K562 (cell line): ENCODE measurements around the gene KAT6B. TPM values are rescaled to one million over a fixed set of nuclear protein-coding genes. Genes with fewer than 3 reads are reported as not detected.

ENCODE experiments used
- ATAC-seq: fragments of 200-7000 bp; cut with Tn5 transposase; 3 replicates; pipeline ENCODE4 v1.9.1; 2020; ENCODE audit warnings: moderate library complexity
- BruUV-seq: library from RNA; stranded (reverse); fragments of 400-500 nt; replicated peaks from 2 replicates; lab custom pipeline; 2021; lab: Mats Ljungman, UMichigan
- CTCF ChIA-PET: fragments of 300-600 bp; formaldehyde crosslinking; extraction: SDS; loops from one replicate; lab custom pipeline; 2021; ENCODE audit warnings: low intra/inter-chr PET ratio; lab: Yijun Ruan, JAX
- POLR2A ChIA-PET: fragments of 300-600, 350-650 bp; sonication (Branson Sonifier 250); formaldehyde crosslinking; extraction: SDS; loops from one replicate; lab custom pipeline; 2021; ENCODE audit warnings: antibody characterized with exemption, inconsistent platforms; lab: Yijun Ruan, JAX
- DNase-seq, 4 experiments: peaks; one replicate each; pipeline versions ENCODE4 v3.0.0 to v3.0.0-alpha.2; 2011 to 2018; ENCODE audit warnings: low spot score in 3 of 4, mixed read lengths in 3 of 4; ENCODE audit errors: extremely low read depth in 1 of 4
- FAIRE-seq: peaks from 2 replicates; lab custom pipeline; 2011; peaks lifted over from hg19 to GRCh38; lab: Jason Lieb, UNC
- H2AFZ ChIP-seq: 2 replicates; pipeline ENCODE4 v1.6.0; 2011; ENCODE audit warnings: low read depth, low read length, control low read depth, inconsistent platforms
- H3K27ac ChIP-seq: fragments of 200-600 bp; 3 replicates; pipeline ENCODE4 v1.8.0; 2011; ENCODE audit warnings: low read depth, mild to moderate bottlenecking, control low read depth, inconsistent platforms, low read length, moderate library complexity, mixed read lengths; ENCODE audit errors: extremely low read depth
- H3K27me3 ChIP-seq, 2 experiments: fragments of 300-600 bp in 1 of 2; 2 replicates in 1 of 2; 3 replicates in 1 of 2; pipeline versions ENCODE4 v1.6.0 to v1.8.0; 2011; ENCODE audit warnings: inconsistent platforms in 2 of 2, low read length in 2 of 2, mild to moderate bottlenecking in 1 of 2, mixed read lengths in 1 of 2, moderate library complexity in 1 of 2; ENCODE audit not compliant: control insufficient read depth in 2 of 2, insufficient read depth in 2 of 2
- H3K36me3 ChIP-seq: fragments of 300-600 bp; 3 replicates; pipeline ENCODE4 v1.8.0; 2011; ENCODE audit warnings: mild to moderate bottlenecking, low read length, inconsistent platforms; ENCODE audit not compliant: control insufficient read depth, insufficient read depth
- H3K4me1 ChIP-seq, 2 experiments: fragments of 200-600 bp in 1 of 2; replicated peaks in 1 of 2; 2 replicates in 1 of 2; 3 replicates in 1 of 2; pipeline versions ENCODE4 v1.5.1 to v1.8.0; 2011; ENCODE audit warnings: inconsistent platforms in 2 of 2, low read length in 2 of 2, mild to moderate bottlenecking in 1 of 2, mixed read lengths in 1 of 2, moderate library complexity in 1 of 2; ENCODE audit not compliant: control insufficient read depth in 2 of 2, insufficient read depth in 2 of 2
- H3K4me2 ChIP-seq: 2 replicates; pipeline ENCODE4 v1.6.1; 2011; ENCODE audit warnings: low read length, control low read depth, inconsistent platforms, mixed read lengths; ENCODE audit not compliant: insufficient read depth
- H3K4me3 ChIP-seq: fragments of 200-600 bp; sonication (generic), shearing (Covaris generic); 2 replicates; pipeline ENCODE4 v1.5.1; 2016; ENCODE audit warnings: control low read depth, inconsistent platforms
- H3K79me2 ChIP-seq: fragments of 200-600 bp; 3 replicates; pipeline ENCODE4 v1.8.0; 2011; ENCODE audit warnings: low read length, inconsistent platforms; ENCODE audit not compliant: control insufficient read depth, insufficient read depth
- H3K9ac ChIP-seq, 2 experiments: 2 replicates each; pipeline versions ENCODE4 v1.6.0 to v1.6.1; 2011; ENCODE audit warnings: low read depth in 2 of 2, low read length in 2 of 2, control low read depth in 1 of 2, inconsistent platforms in 1 of 2, mild to moderate bottlenecking in 1 of 2, mixed read lengths in 1 of 2; ENCODE audit not compliant: insufficient read depth in 1 of 2
- H3K9me1 ChIP-seq: one replicate; pipeline ENCODE4 v1.6.0; 2011; ENCODE audit warnings: inconsistent platforms, mild to moderate bottlenecking, low read length, moderate library complexity; ENCODE audit not compliant: control insufficient read depth, insufficient read depth
- H3K9me3 ChIP-seq: replicated peaks from 2 replicates; pipeline ENCODE4 v1.5.1; 2011; ENCODE audit warnings: low read depth, low read length, inconsistent platforms; ENCODE audit not compliant: control insufficient read depth, insufficient read depth
- H4K20me1 ChIP-seq: replicated peaks from 2 replicates; pipeline ENCODE4 v1.6.1; 2011; ENCODE audit warnings: low read length, inconsistent platforms, mixed read lengths; ENCODE audit not compliant: control insufficient read depth, insufficient read depth
- CBFA2T2 ChIP-seq: fragments of 450-650 bp; conservative IDR thresholded peaks from 2 replicates; pipeline ENCODE4 v1.6.1; 2017; ENCODE audit warnings: mild to moderate bottlenecking
- FOXM1 ChIP-seq, 2 experiments: fragments of 450-650 bp in 1 of 2; sonication (generic) in 1 of 2; formaldehyde crosslinking in 1 of 2; IDR thresholded peaks; 2 replicates each; pipeline versions ENCODE4 v1.6.1 to v1.9.0; 2017 to 2022; ENCODE audit warnings: low read depth in 2 of 2, mild to moderate bottlenecking in 2 of 2, missing genetic modification reagents in 1 of 2, moderate library complexity in 1 of 2
- PML ChIP-seq: IDR thresholded peaks from 2 replicates; pipeline ENCODE4 v1.6.1; 2012; ENCODE audit warnings: low read length, inconsistent platforms
- RBBP5 ChIP-seq: fragments of 200-600 bp; sonication (generic); IDR thresholded peaks from 2 replicates; pipeline ENCODE4 v1.6.1; 2012; ENCODE audit warnings: borderline replicate concordance, mild to moderate bottlenecking, low read length, control low read depth, inconsistent platforms; ENCODE audit not compliant: insufficient read depth, poor library complexity, severe bottlenecking
- ZKSCAN8 ChIP-seq: fragments of 200-800 bp; sonication (Bioruptor generic); IDR thresholded peaks from 2 replicates; pipeline ENCODE4 v1.6.1; 2016; ENCODE audit warnings: missing genetic modification characterization, missing compliant biosample characterization
- WGBS: fragments of 100-300 bp; shearing (Covaris generic); methylation state at CpG from one replicate; pipeline ENCODE4 v1.1.6; 2016; ENCODE audit warnings: low coverage, mixed read lengths; ENCODE audit not compliant: insufficient coverage; ENCODE audit errors: missing lambda C conversion rate; 5-methylcytosine and 5-hydroxymethylcytosine counted together
- in situ Hi-C: fragments of 300-500 bp; cut with MboI; formaldehyde crosslinking; loops from 4 replicates; pipeline ENCODE4 v1.15.0; 2018; ENCODE audit warnings: inconsistent platforms, mixed read lengths
- intact Hi-C: fragments of 100-400 bp; cut with micrococcal nuclease; formaldehyde crosslinking; loops from 2 replicates; pipeline ENCODE4 v1.14.2; 2022
- polyA plus RNA-seq, 8 experiments: library from polyadenylated mRNA; depleted of rRNA in 4 of 8; stranded (reverse) in 5 of 8; unstranded in 3 of 8; fragments of >200 nt; fragmentation: Nextera tagmentation in 2 of 8; fragmentation: Illumina TruSeq in 1 of 8; extraction: Ambion mirVana in 2 of 8; extraction: Trizol in 1 of 8; gene quantifications; 2 replicates each; pipeline versions ENCODE4 v1.2.1 to v1.2.3, GENCODE V29; 2011 to 2014; ENCODE audit warnings: inconsistent platforms in 1 of 8, missing spikeins in 1 of 8
- total RNA-seq, 7 experiments: library from RNA; depleted of rRNA in 6 of 7; stranded (reverse); fragments of >200 nt in 6 of 7; fragmentation: Illumina TruSeq in 2 of 7; extraction: Trizol in 2 of 7; gene quantifications; 2 replicates each; pipeline versions ENCODE4 v1.2.1 to v1.2.3, GENCODE V29; 2011 to 2021; ENCODE audit warnings: low replicate concordance in 1 of 7

The KAT6B gene
- total and polyA plus RNA-seq, 9 of the 15 experiments (the other 6 are each of a cell fraction or from before 2014, with no cell fraction given), result 1.4 to 9.2 (median 6.8) TPM

DNA sequence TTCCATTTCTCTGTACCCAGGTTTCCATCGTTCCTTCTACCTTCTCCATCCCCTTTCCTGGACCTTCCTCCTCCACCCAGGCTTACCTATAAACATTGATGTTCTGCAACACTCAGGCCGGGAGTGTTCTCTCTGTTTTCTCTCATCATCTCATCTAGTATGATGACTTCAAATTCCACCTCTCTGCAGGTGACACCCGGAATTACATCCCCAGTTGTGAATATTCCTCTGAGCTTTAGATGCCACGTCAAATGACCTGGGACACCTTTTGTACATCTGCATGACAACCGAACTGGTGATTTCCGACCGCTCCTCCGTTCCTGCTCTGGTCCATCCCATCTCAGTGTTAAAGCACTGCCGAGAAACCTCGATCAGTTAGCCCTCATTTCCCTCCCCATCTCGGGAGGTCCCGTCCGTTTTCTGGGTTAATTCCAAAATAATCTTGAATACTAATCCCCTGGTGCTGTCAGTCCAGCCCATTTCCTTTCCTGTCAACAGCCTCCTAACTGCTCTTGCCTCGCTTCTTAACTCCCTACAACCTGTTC, 208.4 kb downstream of the KAT6B start:
- no peak for DNase-seq
- H3K79me2 ChIP-seq, result no peaks in the 10 kb centered on the region
- H3K4me3 ChIP-seq, result no peak overlapping the region
- no TSS peak for BruUV-seq
- H3K36me3 ChIP-seq, result no peaks in the 10 kb centered on the region
- ATAC-seq, result peak; percentile 9; the same call in 1 of the 3 replicates
- peaks cover 11 to 32% of the 10 kb centered on the region in 2 experiments for H3K27me3 ChIP-seq
- no peak overlapping the region for H2AFZ ChIP-seq
- TF ChIP-seq FOXM1 (IDR thresholded peaks at IDR 0.05; ENCODE audit: low read depth) (no peak), FOXM1 (CRISPR knock-in tag; IDR thresholded peaks at IDR 0.05; ENCODE audit: low read depth) (no peak), CBFA2T2 (no peak), ZKSCAN8 (CRISPR knock-in tag) (no peak), PML (no peak), RBBP5 (no peak)
- FAIRE-seq, result no peak
- no peaks in the 10 kb centered on the region for H4K20me1 ChIP-seq
- ChIA-PET CTCF (no interaction called here), POLR2A (interaction anchor here (0.5 to 1.6 kb wide), 2 partner anchors 8 to 10 kb away, joined by 3 to 5 read pairs; no protein-coding TSS in a partner anchor)
- H3K9ac ChIP-seq, result no peak overlapping the region
- in situ Hi-C loops, result no loop called here
- no peak overlapping the region for H3K4me2 ChIP-seq
- intact Hi-C loops, result no loop called here
- H3K27ac ChIP-seq, result no peak overlapping the region
- H3K9me1 ChIP-seq, result no peaks in the 10 kb centered on the region
- no peaks in the 10 kb centered on the region for H3K9me3 ChIP-seq
- peaks cover 0 to 11% of the 10 kb centered on the region in 2 experiments; a peak in 3 of 5 replicates for H3K4me1 ChIP-seq
- 18% methylated on average over 14 of the region's 14 CpGs for WGBS
